ENCODE results near the gene ALPP.
"Not testable (repeated sequence)": the region's sequence is repeated elsewhere in the genome, so short reads cannot be mapped to it uniquely, and the experiment has no call there.

ALPP gene

DNA sequence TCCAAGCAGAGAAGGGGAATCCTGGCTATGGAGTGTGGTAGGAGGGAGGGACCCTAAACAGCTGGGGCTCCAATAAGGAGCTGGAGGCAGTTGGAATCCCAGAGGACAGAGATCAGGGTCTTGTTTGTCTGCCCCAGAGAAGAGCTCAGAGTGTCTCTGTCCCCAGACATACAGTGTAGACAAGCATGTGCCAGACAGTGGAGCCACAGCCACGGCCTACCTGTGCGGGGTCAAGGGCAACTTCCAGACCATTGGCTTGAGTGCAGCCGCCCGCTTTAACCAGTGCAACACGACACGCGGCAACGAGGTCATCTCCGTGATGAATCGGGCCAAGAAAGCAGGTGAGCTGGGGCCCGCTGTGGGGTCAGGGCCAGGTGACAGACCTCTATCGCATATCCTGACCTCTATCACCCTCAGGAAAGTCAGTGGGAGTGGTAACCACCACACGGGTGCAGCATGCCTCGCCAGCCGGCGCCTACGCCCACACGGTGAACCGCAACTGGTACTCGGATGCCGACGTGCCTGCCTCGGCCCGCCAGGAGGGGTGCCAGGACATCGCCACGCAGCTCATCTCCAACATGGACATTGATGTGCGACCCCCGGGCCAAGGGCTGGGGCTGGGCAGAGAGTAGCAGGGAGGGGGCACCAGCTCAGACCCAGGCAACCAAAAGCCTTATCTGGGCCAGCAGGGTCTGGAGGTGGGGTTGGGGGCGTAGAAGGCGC is 29.0 kb downstream of the ALPP start:
- not testable (repeated sequence) for DNase-seq

DNA sequence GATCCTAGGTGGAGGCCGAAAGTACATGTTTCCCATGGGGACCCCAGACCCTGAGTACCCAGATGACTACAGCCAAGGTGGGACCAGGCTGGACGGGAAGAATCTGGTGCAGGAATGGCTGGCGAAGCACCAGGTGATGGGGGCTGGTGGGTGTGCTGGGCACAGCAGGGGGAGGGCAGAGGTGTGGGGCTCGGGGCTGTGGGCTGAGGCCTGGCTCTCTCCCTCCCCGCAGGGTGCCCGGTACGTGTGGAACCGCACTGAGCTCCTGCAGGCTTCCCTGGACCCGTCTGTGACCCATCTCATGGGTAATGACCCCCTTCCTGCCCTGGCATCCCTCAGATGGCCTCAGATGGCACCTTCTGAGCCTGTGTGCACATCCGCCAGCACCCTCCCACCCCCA is 29.7 kb downstream of the ALPP start:
- DNase-seq, result not testable (repeated sequence)

DNA sequence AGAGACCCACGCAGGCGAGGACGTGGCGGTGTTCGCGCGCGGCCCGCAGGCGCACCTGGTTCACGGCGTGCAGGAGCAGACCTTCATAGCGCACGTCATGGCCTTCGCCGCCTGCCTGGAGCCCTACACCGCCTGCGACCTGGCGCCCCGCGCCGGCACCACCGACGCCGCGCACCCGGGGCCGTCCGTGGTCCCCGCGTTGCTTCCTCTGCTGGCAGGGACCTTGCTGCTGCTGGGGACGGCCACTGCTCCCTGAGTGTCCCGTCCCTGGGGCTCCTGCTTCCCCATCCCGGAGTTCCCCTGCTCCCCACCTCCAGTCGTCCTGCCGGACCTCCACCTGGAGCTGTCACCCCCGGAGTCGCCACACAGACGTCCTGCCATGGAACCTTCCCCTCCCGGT is 31.1 kb downstream of the ALPP start:
- DNase-seq, result not testable (repeated sequence)

DNA sequence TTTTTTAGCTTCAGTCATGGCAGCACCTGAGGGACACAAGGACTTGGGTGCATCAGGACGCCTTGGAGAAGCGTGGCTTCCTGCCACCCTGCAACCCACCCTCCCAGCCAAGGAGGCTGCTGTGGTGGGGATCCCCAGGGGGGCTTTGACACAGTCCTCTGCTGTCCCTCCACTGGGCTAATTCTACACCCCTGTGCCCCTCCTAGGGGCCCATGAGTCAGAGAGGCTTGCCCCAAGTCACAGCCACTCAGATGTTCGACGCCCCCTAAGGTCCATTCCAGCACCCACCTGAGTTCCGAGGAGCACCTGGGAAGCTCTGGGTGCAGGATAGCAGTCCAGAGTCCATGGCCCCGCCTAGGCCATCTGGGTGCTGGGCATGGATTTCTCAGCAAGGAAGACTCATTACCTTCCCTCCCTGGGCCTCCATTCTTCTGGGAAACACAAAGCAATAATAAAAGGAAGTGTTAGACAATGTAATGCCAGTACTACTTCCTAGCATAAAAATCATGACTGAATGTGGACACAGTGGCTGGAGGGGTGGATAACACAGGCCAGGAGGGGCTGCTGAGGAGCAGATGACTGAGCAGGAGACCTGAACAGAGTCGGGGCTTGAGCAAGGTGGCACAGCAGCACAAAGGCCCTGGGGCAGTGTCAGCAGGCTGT is 31.8 kb downstream of the ALPP start:
- no peak for DNase-seq

DNA sequence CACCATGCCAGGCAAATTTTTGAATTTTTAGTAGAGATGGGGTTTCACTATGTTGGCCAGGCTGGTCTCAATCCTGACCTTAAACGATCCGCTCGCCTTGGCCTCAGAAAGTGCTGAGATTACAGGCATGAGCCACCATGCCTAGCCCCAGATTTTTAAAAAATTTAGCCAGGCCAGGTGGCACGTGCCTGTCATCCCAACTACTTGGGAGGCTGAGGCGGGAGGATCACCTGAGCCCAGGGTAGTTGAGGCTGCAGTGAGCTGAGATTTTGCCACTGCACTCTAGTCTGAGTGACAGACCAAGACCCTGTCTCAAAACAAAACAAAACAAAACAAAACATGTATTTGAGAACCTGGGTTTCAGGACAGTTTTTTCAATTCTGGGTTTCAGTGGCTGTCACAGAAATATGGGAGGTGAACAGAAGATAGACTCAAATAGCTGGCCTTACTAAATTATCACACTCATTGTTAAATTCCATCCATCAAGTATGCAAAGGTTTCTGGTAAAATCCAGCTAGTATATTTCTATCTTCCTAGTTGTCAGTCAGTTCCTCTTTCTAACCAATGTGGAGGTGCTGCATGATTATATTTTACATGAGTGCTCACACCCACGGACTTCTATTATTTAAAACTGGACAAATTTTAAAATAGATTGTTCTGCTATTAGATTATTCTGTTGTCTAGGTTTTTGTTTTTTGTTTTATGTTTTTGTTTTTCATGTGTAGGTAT is 33.5 kb downstream of the ALPP start:
- DNase-seq, result no peak

DNA sequence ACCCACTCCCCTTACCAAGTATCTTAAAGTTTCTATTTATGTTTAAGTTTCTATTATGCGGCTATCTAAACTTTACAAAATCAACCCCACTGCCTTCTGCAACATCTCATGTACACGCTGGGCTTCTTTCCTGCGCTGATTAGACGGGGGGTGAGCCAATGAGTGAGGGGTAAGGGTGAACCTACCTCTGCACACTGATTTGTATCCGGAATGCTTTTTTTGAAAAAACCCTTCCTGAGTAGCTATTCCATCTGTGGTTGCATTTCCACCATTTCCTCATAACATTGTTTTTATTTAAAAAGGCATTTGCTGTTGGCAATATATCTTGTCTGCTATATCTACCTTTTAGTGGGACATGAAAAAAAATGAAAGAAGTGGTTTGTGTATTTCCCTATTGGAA is 34.4 kb downstream of the ALPP start:
- DNase-seq, result no peak

DNA sequence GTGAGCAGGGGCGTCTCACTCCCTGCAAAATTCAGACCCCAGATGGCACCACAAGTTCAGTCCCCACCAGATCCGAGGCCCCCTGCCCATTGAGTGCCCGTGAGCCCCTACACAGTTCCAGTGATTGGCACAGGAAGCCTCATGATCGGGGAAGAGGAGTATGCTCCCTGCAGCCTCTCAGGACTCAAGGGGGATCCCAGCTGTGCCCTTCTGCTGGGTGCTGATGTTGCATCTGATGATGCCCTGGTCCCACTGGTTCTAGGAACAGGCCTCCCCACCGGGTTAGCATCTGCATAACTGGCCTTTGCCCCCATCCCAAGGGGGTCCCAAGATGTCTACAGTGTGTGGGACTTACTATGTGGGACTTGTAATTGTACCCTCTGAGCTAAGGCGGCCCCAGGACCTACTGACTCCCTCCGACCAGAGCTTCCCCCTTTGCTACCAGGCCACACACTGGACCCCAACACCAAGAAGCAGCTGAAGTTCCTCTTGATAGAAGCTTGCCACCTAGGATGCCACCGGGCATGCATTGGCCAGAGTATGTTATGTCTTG is 36.7 kb downstream of the ALPP start:
- DNase-seq, result no peak

DNA sequence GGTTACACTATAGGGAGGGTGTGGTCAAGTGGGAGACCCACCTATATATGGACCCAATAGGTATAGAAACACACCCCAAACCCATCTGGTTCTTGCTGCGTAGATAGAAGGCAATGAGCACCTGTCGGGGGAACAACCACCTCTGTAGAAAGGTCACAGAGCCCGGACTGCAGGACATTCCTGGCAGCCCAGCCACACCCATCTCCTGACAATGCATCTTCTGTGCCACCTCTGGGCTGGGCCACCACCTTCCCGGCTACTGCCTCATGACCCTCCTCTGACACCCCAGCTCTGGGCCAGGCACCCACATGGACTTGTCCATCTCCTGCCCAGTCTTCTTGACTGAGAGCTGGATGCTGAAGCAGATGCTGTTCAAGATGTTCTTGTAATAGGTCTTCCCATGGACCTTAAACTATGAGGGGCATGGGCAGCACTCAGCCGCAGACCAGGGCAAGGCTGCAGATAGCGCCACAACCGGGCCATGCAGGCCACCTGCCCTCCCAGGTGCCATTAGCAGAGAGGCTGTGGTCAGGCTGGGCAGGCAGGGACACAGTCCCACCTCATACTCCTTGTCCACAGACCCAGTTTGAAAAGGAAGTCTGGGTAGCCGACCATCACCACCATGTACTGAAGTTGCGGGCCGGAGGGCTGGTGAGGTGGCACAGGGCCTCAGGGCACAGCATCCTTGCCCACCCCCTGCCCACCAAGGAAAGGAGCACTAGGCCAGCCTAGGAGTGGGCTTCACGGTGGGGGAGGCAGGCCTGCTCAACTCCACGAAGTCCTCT is 37.4 kb downstream of the ALPP start:
- no peak for DNase-seq

DNA sequence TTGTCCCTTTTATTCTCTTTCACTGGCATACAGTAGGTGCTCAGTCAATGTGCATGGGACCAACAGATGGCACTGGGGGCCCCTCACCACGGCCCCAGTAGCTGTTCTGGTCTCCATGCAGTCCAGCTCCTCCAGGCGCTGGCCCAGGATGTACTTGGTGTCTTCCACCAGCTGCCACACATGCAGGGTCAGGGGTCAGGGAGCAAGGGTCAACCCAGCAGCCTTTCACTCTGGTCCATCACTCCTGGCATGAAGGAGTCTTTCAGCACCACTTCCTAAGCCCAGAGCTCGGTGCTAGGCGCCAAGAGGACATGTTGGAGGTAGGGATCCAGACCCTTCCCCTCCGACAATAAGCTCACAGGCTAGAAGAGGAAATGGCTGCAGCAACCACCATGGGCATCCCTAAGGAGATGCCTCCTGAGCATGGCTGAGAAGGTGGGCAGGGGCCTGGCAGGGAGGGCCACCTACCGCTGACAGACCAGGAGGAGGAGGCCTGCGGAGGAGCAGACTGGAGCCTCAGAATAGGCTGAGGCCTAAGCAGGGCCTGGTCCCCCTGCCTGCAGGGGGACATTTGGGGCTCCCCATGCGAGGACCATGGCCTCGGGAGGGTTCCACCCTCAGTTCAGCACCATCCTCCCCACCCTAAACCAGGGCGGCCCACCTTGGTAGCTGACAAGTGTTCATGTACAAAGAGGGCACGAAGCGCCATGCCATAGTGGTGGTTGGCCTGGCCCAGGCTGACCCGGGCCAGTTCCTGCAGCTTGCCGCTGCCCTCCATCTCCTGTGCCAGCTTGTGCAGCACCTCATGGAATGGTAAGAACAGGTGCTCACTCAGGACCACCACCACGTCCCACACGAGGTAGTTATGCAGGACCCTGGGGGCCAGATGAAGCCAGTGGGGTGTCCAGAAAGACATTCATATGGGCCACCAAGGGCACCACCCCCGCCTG is 38.2 kb downstream of the ALPP start:
- no peak for DNase-seq

DNA sequence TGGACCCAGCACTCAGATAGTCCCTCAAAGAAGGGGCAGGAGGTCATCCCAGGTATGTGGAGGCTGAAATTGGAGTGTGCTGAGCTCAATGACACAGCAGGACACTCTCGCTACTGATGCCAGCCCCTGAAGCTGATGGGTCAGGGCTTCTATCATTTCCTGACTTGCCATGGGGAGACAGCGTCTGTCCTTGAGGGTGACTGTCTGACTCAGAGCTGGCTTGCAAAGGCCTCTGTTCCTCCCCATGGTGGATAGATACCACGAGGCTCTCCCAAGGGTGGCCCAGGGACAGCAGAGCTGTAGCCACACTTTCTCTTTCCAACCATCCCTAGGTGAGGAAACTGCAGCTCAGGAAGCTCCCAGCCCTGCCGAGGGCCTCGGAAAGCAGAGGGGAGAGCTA is 38.9 kb downstream of the ALPP start:
- no peak for DNase-seq

DNA sequence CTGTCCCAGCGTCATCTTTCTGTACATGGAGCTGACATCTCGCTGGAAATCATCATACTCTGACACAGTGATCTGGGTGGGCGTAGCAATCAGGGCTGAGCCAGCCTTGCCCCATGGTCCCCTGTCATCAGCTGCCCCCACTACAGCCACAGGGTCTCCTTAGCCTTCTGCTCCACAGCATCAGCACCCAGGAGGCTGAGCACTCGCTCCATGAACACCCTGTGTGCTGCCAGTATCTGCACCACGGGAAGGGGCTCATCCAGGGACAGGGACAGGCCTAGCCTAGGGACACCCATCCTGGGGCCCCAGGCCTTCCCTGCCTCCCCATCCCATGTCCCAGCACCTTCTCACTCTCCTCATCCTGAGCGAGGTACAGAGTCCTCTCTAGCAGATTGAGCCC is 39.5 kb downstream of the ALPP start:
- DNase-seq, result no peak

DNA sequence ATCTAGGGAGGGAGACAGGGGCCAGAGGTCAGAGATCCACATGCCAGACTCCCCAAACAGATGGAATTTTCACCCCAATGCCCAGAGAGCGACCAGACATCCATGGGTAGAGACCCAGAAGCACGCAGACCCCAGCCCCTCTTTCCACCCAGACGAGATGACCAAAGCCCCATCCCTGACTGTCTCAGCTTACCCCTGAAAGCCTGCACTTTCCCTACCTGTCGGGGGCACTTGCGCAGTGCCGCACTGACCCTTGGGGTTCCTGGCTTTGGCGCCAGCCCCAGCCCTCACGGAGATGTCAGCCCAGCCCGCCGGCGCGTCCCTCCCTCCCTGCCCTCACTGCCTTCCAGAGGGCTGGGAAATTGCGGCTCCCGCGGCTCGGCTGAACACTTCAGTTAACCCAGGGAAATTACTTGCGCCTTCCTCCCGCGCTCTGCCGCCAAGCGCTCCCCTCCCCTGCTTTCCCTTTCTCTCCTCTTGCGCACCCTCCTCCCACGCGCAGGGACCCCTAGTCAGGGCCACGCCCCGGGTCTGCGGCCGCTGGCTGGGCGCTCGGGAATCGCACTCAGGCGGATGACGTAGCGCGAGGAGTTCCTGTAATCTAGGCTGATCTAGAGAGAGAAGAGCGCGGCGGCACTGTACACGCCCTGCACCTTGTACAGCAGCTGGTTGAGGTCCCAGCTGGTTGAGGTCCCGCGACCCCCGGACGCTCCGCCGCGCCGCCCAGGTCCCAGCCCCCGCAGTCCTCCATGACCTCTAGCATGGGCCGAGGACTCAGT is 40.1 kb downstream of the ALPP start:
- DNase-seq, result no peak

DNA sequence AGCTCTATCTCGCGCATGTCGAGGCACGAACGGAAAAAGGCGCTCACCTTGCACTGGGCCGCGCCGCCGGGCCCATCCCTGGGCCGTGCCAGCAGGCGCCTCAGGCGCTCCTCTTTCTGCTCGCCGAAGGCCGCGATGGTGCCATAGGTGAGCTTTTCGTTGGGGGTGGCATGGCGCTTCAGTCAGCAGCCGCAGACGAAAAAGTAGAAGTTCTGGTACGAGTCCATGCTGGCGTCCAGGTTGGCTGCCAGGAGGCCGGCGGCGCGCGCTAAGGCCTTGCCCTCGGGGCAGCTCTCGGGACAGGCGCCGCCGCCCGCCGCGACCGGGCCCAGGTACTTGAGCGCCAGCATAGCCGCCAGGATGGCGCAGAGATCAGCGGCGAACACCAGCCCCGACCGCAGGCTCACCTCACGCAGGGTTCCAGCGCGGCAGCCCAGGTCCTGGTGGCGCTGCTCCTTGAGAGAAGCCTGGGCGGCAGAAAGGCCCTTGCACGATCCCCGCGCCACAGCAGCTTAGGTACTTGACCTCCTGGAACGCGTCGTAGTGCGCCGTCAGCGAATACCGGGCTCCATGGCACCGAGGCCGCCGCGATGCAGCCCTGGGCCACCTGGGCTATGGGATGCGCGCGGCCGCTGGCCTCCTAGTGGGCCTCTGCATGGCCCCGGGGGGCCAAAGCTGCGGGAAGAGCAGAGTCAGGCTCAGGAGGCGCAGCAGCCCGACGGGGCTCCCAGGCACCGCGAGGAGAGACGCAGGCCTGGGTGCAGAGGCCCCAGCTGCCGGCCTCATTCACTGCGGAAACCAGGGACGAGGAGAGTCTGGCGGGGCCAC is 40.9 kb downstream of the ALPP start:
- no peak for DNase-seq

DNA sequence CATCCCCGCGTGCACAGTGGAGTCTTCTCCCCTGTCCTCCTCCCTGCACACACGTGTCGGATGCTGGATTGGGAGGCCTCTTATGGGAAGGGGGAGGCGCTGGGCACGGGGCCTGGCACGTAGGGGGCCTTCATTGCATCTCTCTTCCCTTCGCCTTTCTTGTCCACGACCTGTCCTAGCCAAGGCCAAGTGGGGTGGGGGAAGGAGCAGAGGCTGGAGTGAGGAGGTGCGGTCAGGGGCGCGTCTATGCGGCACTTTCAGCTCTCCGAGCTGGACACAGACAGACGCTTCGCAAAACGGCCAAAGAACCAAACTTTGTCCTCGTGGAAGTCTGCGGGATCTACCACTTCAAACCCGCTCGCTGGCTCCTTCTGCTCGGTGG is 41.5 kb downstream of the ALPP start:
- DNase-seq, result no peak

DNA sequence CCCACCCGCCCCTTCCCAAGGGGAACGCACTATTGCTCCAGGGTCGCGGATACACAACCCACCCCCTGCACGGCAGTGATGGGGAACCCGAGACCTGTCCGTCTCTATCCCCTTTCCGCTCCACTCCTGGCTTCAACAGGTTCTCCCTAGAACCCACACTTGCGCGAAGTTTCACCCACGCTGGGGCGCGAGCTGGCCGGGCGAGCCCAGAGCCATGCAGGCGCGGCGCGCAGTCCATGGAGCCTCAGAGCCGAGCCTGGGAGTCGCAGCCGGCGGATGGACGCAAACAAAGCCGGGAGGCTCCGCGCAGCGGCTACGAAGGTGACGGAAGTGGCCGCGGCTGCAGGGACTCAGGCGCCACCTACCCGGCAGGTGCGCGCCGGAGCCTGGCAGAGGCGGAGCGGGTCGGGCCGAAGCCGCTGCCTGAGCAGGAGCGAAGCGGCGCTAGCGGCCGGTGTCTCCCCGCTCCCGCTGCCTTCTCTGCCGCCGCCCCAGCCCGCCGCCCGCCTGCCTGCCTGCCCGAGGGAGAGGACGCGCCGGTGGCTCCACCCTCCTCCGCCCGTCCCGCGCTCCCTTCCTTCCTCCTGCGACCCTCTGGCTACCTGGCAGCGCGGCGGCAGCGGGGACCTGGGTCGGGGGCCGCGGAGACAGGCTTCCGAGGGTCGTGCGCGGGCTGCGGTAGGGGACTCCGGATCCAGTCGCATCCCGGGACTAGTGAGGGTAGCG is 42.1 kb downstream of the ALPP start:
- no peak for DNase-seq

DNA sequence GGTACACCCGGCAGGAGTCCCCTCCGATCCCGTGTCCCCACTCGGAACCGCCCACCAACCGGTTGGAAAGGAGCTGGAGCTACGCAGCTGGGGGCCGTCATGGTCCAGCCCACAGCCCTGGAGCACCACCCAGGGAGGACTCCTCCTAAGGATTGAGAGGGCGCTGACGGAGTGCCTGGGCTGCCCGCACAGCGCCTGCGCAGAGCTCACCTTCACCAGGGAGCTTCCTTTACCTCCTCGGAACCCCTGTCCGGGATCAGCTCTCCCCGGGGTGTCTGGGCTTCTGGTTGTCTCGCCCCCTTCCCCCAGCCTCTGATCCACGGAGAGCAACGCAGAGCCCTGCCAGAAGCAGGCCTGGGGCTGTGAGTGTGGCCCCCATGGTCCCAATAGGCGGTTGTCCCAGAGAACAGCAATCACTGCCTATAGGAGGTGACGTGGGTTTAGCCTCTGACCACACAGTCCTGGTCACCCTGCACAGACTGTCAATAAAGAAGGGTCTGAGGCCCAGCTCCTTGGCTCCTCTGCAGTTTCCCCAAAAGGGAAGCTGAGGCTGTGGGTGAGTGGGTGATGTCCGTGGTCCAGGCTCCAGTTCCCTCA is 42.7 kb downstream of the ALPP start:
- no peak for DNase-seq

DNA sequence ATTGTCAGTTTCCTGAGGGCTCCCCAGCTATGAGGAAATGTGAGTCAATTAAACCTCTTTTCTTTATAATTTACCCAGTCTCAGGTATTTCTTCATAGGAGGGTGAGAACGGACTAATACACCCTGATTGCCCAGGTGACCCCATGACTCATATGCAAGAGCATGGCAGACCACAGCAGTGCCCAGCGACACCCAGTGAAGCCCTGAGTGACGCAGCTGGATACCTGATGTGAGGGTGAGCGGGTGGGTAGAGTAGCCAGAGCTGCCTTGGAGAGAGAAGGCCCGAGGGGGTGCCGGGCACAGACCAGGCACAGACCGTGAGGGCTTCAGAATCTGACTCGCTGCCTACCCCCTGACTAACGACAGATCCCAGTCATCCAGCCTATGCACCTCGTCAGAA is 43.5 kb downstream of the ALPP start:
- DNase-seq, result no peak

DNA sequence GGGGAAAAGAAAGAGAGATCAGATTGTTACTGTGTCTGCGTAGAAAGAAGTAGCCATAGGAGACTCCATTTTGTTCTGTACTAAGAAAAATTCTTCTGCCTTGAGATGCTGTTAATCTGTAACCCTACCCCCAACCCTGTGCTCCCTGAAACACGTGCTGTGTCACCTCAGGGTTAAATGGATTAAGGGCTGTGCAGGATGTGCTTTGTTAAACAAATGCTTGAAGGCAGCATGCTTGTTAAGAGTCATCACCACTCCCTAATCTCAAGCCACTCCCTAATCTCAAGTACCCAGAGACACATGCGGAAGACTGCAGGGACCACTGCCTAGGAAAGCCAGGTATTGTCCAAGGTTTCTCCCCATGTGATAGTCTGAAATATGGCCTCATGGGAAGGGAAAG is 44.4 kb downstream of the ALPP start:
- not testable (repeated sequence) for DNase-seq

DNA sequence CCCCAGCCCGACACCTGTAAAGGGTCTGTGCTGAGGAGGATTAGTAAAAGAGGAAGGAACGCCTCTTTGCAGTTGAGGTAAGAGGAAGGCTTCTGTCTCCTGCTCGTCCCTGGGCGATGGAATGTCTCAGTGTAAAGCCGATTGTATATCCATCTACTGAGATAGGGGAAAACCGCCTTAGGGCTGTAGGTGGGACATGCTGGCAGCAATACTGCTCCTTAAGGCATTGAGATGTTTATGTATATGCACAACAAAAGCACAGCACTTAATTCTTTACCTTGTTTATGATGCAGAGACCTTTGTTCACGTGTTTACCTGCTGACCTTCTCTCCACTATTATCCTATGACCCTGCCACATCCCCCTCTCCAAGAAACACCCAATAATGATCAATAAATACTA is 44.9 kb downstream of the ALPP start:
- DNase-seq, result not testable (repeated sequence)
